ENCODE results near the gene KCNE2.

The KCNE2 gene, protein sequence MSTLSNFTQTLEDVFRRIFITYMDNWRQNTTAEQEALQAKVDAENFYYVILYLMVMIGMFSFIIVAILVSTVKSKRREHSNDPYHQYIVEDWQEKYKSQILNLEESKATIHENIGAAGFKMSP

DNA sequence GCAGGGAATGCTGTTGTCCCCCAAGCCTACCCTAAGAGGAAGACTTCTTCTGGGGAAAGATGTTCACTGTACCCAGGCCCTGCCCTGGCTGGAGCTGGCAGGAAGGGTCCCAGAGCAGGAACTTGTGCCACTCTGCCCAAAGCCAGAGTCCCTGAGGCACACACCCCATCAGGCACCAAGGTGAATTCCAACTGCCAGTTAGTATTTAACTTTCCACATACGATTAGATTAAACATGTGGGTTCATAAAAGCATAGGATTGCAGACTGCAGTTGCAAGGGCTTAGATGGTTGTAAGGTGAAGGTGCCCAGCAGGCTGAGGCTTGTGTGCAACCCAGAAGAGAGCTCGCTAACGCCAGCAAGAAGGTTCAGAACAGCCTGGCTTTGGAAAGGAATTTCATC is at the start of gene KCNE2:
Gene KCNE2, plus strand, starts transcription at position 274 of the 400 bp plus-strand sequence. CDS start 6,473 bp downstream, outside the sequence.
- no peak for DNase-seq

DNA sequence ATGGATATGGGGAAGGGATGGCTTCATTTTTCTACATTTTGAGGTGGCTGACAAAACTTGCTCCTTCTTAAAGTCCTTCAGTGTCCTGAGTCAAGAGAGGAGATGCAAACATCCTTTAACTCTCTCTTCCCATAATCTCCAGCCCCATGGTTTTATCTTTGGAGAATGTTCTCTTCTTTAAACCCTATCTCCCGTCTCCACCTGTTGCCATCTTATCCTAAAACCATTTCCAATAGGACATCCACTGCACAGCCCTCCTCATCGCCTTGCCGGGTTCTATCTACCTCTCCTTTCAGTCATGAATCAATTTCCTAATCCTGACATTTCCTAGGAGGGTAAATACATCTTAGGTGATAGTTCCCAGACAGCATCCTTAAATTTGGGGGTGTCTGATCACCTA is 44.2 kb upstream of the KCNE2 start:
- no peak for DNase-seq

DNA sequence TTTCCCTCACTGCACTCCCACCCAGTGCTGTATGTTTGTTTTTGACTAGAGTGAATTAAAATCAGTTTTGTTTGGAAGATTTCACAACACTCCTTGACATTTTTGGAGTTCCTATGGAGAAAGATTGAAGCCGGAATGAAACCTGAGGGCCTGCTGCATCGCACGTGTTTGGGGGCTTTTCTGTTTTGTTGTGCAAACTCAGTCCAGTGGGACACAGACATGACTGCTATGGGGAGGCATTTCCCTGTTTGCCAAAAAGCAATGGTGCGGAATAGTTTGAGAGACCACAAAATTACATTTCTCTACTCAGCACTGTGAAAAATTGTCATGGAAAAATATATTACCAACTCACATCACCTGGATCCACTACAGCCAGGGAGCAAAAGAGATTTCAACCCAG is 43.8 kb upstream of the KCNE2 start:
- DNase-seq, result no peak

DNA sequence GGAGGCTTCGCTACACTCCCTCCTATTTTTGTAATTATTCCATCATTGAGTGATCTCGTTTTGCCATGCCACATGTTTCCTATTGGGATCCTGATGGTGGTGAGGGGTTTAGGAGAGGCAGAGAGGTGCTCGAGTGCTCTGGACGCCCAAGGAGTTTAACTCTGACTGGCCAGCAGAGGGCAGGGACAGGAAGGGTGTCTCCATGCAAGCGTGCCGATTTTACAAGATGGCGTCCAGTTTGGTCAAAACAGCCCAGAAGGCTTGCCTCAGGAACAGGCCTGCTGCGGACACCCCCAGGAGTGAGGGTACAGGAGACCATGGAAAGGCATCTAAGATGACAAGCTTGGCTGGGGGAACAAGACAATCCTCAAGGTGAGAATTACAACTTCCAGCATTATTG is 33.8 kb upstream of the KCNE2 start:
- no peak for DNase-seq

DNA sequence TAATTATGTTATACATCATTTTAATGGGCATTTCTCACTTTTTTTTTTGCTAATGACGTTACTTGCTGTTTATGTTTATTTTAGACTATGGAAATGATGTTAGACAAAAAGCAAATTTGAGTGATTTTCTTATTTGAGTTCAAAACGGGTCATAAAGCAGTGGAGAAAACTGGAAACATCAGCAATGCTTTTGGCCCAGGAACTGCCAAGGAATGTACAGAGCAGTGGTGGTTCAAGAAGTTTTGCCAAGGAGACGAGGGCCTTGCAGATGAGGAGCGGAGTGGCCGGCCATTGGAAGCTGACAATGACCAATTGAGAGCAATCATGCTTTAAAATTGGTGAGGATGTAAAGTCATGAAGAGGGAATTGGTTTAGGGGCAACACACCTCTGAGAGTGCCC is 32.1 kb upstream of the KCNE2 start:
- no peak for DNase-seq

DNA sequence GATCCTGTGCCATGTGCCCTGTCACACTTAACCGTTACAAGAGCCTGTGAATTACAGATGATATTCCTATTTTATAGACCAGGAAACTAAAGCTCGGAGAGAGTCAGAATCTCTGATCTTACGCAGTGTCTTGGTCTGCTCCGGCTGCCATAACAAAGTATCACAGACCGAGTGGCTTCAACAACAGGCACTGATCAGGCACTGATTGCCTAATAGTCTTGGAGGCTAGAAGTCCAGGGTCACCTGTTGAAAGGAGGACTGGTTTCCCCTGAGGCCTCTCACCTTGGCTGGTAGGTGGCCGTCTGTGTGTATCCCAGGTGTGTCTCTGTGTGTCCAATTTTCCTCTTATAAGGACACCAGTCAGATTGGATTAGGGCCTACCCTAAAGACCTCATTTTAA is 31.5 kb upstream of the KCNE2 start:
- DNase-seq, result no peak

DNA sequence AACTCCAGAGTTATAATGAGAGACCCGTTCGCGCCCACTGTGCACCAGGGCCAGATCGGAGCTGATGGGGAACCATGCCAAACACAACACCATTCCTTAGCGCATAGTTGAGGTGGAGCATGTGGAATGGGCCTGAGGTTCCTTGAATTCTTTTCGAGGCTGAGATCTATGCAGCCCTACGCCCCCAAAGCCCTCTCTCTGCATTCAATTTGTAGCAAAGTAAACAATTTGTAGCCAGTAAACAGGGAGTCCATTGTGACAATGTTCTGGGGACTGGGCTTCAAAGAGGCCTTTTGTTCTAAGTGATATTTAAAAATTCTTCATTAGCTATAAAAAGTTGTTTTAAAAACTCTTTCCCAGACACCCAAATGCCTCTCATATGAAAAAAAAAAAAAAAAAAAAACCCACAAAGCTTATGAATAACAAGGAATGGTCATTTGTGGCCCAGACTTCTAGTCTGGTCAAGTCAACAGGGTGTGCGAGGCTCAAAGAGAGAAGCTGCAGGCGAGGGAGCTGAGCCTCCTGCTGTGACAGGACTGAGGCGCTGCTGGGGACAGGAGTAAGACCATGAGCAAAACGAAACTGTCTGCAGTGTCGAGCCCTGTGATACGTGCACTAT is 30.6 kb upstream of the KCNE2 start:
- no peak for DNase-seq

DNA sequence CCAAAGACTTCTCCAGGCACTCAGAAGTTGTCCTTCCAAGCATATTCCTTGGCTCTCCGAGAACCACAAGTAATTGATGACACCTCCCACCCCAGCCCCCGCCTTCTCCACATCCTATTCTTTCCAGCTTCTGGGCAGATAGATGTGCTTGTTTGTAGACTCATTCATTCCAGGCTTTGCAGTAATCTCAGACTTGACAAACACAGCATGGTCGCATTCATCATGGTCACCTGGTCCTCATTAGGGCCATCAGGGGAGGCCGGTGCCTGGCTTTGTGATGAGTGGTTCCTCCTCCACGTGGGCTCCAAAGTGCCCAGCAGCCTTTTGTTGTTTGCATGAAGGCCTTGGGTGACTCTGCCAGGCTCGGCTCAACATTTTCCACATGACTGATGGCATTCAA is 28.5 kb upstream of the KCNE2 start:
- DNase-seq, result no peak

DNA sequence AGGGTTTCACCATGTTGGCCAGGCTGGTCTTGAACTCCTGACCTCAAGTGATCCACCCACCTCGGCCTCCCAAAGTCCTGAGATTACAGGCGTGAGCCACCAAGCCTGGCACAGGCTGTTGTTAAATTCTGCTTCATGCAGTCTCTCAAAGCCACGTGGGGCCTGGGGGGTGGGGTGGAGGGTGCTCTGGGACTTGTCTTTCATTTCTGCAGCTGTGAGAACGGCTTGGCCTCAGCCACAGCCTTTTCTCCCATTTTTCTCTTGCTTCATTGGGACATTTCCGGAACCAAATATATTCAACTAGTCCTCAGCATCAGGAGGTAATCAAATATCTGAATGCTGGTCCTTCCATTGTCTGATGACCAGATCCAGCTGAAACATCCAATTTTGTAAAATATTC is 27.6 kb upstream of the KCNE2 start:
- no peak for DNase-seq

DNA sequence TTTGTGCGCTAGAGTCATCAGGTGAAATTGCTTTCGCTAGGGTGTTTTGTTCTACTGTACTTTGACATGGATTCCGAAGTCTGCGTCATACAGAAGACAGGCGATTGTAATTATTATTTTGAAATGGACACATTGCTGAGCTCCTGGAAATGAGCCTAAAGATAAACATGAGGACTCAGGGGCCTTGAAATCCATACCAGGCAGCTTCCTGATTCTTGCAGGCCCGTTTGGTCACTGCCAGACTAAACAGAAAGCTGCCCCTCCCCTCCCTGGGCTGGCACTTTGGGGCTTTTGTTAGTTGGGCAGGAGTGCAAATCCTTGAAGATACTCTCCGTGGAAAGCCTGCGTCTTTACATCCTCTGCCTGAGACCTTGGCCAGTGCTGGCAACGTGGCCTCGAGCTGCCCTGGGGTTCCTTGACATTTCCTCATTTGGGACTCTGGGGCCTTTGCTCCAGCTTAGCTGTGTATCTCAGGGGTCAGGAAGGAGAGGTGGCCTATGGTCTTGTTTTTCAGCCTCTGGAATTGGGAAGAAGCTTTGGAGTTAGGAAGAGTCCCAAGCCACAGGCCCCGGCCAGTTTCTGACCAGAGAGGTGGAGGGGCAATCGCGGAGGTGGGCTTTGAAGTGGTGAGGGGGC is 26.9 kb upstream of the KCNE2 start:
- no peak for DNase-seq

DNA sequence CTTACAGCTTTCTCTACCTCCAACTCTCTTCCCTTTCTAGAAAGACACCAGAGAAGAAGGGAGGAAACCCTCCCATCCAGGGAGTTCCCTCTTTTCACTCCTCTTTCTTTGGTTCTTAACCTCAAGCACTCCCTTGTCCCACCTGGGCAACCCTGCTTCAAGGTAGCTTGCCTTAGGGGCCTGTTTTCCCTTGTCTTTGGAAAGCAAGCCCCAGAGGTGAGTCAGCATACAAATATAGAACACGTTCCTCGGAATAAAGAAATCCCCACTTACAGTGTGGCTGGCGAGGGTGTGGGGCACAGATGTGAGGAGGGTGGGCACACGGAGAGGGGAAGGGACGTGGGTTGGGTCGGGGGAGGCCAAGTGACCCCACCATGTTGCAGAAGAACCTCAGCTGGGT is 26.1 kb upstream of the KCNE2 start:
- DNase-seq, result no peak

DNA sequence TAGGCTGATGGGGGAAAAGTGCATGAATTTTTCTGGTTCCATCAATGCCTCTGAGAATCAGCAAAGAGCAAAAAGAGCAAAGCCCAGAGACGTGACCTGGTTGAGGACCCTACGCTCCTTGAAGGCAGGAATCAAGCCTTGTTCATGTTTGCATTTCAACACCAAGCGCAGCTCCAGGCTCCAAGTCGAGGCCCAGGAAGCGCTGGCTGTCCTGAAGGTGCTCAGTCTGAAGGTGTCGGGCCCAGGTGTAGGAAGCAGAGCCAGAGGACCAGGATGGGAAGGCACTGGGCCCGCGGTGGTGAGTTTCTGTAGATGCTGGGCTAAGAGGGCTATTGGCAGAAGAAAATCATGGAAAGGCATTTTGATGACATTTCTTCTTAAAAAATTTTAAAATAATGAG is 25.6 kb upstream of the KCNE2 start:
- no peak for DNase-seq

DNA sequence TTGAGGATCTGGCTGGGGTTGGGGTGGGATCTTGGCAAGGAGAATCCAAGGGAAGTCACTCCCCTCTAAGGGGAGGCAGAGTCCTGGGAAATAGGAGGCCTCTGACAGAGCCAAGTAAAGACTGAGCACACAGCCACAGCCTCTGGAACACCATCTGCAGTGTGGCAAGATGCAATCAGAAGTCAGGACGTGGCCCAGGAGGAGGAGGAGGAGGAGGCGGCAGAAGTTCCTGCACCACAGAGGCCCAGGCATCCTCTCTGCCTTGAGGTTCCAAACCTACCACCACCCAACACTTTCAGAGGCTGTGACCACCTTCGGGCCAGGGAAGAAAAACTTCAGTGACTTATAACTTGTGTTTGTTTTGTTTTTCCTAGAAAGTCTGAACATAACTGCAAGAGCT is 23.7 kb upstream of the KCNE2 start:
- no peak for DNase-seq

DNA sequence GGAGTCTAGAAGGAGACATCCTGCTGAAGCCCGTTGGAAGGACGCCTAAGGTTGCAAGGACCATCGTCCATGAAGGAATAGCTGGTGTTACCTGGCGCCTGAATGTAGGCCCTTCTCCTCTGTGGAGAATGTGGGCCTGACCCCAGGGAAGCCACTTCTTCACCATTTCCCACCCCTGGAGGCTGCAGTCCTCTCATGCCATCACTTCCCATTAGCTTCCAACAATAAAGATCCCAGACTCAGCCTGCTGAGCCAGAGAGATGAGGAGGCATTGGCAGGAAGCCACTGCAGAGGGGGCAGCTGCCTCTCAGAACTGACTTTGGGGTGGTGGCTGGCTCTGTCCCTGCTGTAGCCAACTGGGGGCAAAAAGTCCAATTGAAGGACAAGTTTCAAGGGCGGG is 21.3 kb upstream of the KCNE2 start:
- no peak for DNase-seq

DNA sequence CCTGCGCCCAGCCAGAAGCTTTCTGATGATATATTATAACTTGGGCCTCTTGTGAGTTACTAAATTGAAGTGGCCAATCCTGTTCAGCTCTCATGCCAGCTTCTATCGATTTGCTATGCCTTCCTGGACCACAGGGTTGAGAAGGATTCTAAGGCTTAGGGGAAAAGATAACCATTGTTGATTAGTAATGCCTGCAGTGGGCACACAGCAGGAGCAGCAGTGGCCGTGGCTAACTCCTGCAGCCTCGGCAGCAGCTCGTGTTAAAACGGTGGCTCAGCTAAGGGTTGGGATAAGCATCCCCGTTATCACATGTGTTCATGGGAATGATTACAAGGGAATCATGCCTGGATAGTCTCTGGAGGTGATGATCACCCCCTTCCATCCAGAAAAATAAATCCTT is 20.5 kb upstream of the KCNE2 start:
- no peak for DNase-seq

DNA sequence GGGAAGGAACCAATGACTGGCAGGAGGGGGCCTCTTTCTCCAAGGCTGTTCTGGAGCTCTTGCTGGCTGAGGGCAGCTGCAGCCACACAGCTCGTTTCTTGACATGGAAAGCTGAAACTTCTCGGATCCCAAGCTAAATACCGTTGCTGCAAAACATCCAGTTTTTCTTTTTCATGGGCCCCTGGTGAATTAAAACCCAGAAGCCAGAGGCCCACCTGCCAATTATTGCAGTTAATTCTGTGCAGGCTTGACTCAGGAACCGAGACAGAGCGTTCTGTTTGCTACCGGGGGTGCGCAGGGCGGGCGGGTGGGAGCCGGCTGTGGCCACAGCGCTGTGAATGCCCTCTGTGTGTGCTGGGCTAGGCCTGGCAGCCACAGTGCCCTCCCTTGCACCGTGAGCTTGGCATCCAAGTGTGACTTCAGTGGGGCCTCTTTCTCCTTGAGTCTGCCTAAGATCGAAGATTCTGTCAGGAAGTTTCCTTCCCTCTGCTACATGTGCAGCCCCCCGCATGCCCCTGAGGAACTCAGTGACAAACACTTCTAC is 19.9 kb upstream of the KCNE2 start:
- DNase-seq, result no peak

DNA sequence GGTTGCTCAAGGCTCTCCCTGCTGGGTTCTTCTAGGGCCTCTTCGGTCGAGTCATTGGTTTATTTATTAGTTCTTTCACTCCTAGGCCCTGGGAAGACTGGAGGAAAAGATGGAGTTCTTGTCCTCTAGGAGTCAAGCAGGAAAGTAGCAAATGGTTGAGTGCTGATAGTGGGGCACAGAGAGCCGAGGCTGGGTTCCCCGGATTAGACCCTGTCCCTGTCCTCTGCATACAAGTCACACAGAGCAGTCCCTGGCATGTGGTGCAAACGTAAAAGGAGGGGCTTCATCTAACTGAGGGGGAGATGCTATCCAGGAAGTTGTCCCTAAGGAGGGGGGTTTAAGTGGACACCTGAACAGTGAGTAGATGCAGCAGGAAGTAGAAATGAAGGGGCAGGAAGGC is 19.2 kb upstream of the KCNE2 start:
- no peak for DNase-seq

DNA sequence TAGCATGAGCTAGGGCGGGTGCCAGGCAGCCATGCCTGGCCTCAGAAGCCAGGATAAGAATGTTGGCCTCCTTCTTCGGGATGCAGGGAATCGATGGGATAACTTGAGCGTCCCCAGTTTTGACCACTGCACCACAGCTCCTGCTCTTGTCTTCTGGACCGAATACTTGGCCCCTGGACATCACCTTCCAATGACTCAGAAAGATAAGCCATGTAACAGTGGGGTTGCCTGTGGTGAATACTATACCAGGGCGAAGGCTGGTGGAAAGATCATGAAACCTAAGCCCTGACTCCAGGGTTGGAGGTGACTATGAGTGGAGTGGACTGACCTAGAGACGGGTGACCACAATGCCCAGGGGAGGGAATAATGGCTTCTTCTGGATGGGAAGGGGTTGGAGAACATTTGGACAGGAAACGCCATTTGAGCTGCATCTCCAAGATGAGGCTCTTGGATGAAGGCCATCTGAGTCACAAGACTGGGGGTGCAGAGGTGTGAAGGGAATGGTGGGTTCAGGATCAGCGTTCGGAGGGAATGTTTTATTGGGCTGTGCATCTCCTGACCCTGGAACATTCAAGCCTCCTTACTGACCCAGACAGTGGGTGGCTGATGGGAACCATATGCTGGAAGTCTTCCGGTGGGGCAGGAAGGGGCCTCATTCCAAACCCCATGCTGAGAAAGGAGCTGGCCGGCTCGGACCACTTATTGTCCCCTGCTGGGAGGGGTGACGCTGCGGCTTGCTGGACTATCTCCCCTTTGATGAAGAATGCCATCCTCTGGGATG is 18.5 kb upstream of the KCNE2 start:
- DNase-seq, result no peak

DNA sequence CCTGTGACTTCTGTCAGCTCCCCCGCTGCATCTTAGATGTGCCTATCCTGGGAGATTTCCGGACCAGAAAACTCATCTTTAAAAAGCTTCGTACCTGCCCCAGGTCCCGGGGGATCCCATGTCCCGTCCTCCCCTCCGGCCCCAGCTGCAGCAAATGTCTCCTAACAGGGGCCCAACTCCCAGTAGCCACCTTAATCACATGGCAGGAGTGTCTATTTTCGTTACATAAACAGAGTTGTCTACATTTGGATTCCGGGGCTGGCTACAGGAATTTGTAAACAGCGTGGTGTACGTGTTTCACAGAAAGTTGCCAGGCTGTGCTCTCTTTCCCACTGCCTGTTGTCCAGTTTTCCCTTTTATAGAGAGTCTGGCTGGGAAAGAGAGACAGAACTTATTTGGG is 17.9 kb upstream of the KCNE2 start:
- no peak for DNase-seq

DNA sequence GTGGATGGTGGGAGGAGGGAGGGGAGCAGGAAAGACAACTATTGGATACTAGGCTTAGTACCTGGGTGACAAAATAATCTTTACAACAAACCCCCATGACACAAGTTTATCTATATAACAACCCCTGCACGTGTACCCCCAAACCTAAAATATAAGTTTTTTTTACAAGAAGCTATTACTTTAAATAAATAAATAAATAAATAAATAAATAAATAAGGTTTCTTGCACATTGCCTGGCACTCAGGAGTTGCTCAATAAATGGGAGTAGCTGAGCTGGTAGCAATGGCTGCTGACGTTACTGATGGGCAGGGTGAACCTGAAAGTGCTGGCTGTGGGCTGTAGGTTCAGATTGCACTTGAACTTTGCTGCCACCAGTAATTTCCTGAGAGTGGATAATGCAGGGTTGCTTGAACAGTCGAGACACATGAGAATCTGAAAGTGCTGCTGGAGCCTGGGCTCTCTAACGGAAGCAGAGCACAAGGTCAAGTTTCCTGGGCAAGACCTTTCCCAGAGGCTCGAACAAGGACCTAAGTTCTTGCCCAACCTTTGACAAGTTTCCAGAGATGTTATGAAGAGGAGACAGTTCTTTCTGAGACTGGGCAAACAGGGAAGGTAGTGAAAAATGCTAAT is 14.8 kb upstream of the KCNE2 start:
- no peak for DNase-seq

DNA sequence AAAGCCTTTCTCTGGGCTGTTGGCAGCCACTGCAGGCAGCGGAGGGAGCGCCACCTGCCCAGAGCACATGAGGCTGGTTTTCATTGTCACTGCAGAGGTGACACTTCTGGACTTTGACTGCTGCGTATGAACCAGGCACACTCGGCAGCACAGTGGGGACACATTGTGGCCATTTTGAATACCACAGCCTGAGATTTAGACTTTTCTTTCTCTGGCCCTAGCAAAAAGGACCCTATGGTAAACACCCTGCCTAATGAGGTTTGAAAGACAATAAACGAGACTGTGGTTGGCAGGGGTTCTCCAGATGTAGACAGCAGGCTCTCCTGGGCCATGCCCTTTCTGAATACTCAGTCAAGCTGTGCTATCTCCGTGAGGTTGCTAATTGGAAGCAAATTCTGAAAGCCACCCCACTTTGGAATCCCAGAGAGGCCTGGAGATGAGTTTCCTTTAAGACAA is 12.0 kb upstream of the KCNE2 start:
- peak; percentile 79 to 81 for DNase-seq

DNA sequence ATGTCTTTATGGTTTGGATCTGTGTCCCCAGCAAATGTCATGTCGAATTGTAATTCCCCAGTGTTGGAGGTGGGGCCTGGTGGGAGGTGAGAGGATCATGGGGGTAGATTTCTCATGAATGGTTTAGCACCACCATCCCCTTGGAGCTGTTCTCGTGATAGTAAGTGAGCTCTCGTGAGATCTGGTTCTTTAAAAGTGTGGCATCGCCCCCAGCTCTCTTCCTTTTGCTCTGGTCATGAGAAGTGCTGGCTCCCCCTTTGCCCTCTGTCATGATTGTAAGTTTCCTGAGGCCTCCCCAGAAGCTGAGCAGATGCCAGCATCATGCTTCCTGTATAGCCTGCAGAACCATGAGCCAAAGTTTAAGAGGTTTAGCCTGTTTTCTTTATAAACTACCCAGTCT is 11.2 kb upstream of the KCNE2 start:
- no peak for DNase-seq

DNA sequence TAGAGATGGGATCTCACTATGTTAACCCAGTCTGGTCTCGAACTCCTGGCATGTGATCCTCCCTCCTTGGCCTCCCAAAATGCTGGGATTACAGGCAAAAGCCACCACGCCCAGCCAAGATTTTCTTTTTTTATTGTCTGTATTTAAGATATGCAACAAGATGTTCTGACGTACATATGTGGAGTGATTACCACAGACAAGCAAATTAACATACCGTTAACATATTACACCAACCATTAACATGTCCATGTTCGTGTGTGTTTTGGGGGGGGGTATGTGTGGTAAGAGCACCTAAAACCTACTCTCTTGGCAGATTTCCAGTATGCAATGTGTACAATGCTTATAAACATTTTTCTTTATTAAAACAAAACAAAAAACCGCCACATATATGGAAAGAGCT is 10.6 kb upstream of the KCNE2 start:
- no peak for DNase-seq
